Suprapubic skin (tissue), 4 donors: ENCODE data around the gene ANTXR2. TPM values are rescaled to one million over a fixed set of nuclear protein-coding genes. Genes with fewer than 3 reads are reported as not detected.

Experiments
- DNase-seq, 2 donors: peaks; one replicate each; pipeline ENCODE4 v3.0.0-alpha.2; 2019; ENCODE audit warnings: low spot score in 2 of 2
- H3K27ac ChIP-seq: fragments of 200-600 bp; sonication (generic); one replicate; pipeline ENCODE4 v1.5.1; 2019
- H3K27me3 ChIP-seq: fragments of 200-600 bp; sonication (generic); one replicate; pipeline ENCODE4 v1.5.1; 2019
- H3K36me3 ChIP-seq: fragments of 200-600 bp; sonication (generic); one replicate; pipeline ENCODE4 v1.5.1; 2019
- H3K4me1 ChIP-seq: fragments of 200-600 bp; sonication (generic); one replicate; pipeline ENCODE4 v1.5.1; 2019
- H3K4me3 ChIP-seq: fragments of 200-600 bp; sonication (generic); one replicate; pipeline ENCODE4 v1.5.1; 2019; ENCODE audit warnings: mild to moderate bottlenecking
- H3K9me3 ChIP-seq: fragments of 200-600 bp; sonication (generic); one replicate; pipeline ENCODE4 v1.5.1; 2019
- EP300 ChIP-seq: sonication (generic); formaldehyde crosslinking; IDR thresholded peaks from one replicate; pipeline ENCODE4 v1.6.1; 2017; ENCODE audit warnings: antibody characterized with exemption
- POLR2A ChIP-seq, 2 donors: fragments of 450-650 bp; IDR thresholded peaks; one replicate each; pipeline ENCODE4 v1.6.1; 2017; ENCODE audit warnings: antibody characterized with exemption in 2 of 2, mild to moderate bottlenecking in 2 of 2, moderate library complexity in 2 of 2
- POLR2AphosphoS5 ChIP-seq, 3 donors: sonication (generic); formaldehyde crosslinking; IDR thresholded peaks; one replicate each; pipeline ENCODE4 v1.6.1; 2017; ENCODE audit warnings: antibody characterized with exemption in 3 of 3
- WGBS: methylation state at CpG from one replicate; pipeline ENCODE4 v1.1.5; 2018; 5-methylcytosine and 5-hydroxymethylcytosine counted together
- total RNA-seq, 4 donors: library from RNA; depleted of rRNA; stranded (reverse); fragments of >200 nt; gene quantifications; one replicate each; pipeline ENCODE4 v1.1.0, GENCODE V29; 2016
- TF ChIP-seq, protein P1 (sequence below), 2 donors: fragments of 200-600 bp in 1 of 2; fragments of 450-650 bp in 1 of 2; sonication (generic) in 1 of 2; IDR thresholded peaks; one replicate each; pipeline ENCODE4 v1.5.1; 2016 to 2019; ENCODE audit warnings: antibody characterized with exemption in 2 of 2, mild to moderate bottlenecking in 1 of 2, moderate library complexity in 1 of 2

The ANTXR2 gene
- total RNA-seq, 4 donors from 2014 or later: 9.8 to 22.2 (median 12.8) TPM

DNA sequence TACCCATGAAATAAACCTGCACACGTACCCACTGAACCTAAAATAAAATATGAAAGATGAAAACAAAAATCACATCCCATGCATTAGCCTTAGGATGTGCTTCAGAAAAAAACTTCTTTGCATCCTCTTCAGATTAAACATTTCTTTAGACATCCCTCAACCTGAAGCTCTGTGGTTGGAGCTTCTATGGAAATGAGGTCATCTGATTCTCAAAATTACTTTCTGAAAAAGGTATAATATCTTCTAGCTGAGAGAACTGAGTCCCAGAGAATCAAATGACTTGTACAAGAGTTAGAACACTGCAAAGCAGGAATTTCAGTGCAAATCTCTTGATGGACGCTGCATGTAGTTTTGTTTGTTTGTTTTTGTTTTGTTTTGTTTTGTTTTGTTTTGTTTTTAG, 19.1 kb upstream of the ANTXR2 start:
- Histone ChIP-seq H3K27me3 (no peaks in the 10 kb centered on the region), H3K4me1 (peaks cover 5% of the 10 kb centered on the region), H3K36me3 (no peaks in the 10 kb centered on the region), H3K4me3 (no peak overlapping the region), H3K9me3 (no peaks in the 10 kb centered on the region), H3K27ac (no peak overlapping the region)
- WGBS: 87% methylated on average over 2 of the region's 2 CpGs
- DNase-seq: no peak
- TF ChIP-seq, protein P1, sequence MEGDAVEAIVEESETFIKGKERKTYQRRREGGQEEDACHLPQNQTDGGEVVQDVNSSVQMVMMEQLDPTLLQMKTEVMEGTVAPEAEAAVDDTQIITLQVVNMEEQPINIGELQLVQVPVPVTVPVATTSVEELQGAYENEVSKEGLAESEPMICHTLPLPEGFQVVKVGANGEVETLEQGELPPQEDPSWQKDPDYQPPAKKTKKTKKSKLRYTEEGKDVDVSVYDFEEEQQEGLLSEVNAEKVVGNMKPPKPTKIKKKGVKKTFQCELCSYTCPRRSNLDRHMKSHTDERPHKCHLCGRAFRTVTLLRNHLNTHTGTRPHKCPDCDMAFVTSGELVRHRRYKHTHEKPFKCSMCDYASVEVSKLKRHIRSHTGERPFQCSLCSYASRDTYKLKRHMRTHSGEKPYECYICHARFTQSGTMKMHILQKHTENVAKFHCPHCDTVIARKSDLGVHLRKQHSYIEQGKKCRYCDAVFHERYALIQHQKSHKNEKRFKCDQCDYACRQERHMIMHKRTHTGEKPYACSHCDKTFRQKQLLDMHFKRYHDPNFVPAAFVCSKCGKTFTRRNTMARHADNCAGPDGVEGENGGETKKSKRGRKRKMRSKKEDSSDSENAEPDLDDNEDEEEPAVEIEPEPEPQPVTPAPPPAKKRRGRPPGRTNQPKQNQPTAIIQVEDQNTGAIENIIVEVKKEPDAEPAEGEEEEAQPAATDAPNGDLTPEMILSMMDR (IDR thresholded peaks at IDR 0.05): no peak
- TF ChIP-seq EP300: no peak

DNA sequence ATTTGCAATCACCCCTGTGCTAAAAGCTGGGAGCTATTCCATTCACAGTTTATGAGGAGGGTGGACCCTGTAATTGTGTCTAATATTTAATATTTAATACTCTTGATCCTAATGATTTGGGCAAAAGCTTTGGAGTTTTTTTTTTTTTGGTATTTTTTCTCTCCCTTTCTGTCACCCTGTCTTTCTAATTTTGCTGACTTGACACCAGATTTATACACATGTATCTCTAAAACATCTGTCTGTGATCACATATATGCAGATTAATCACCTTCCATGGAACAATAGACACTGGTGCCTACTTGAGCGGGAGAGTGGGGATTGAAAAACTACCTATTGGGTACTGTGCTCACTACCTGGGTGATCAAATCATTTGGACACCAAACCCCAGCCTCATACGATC, 18.7 kb upstream of the ANTXR2 start:
- 88% methylated on average over 2 of the region's 2 CpGs for WGBS
- Histone ChIP-seq H3K9me3 (no peaks in the 10 kb centered on the region), H3K27ac (no peak overlapping the region), H3K27me3 (no peaks in the 10 kb centered on the region), H3K4me1 (peaks cover 2% of the 10 kb centered on the region), H3K4me3 (no peak overlapping the region), H3K36me3 (no peaks in the 10 kb centered on the region)
- TF ChIP-seq POLR2AphosphoS5 (IDR thresholded peaks at IDR 0.05): no peak
- TF ChIP-seq POLR2A (IDR thresholded peaks at IDR 0.05): no peak
- no peak for TF ChIP-seq EP300
- TF ChIP-seq, protein P1 (IDR thresholded peaks at IDR 0.05): no peak
- DNase-seq: no peak

DNA sequence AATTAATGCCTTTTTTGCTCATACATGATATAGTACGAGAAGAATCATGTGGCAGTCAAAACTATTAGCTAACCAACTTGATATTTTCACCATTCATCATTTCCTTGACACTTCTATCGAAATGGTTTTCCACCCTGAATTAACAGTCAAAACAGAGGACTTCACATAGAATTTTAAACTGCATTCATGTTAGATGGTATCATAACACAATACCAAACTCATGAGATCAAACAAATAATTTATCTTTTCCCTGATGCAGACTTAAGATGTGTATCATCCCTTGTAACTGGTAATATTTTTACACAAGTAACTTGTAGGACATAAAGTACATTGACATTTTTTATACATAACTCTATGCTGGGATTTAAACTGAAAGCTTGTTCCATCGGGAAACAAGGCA, 18.2 kb upstream of the ANTXR2 start:
- DNase-seq: no peak
- TF ChIP-seq POLR2AphosphoS5 (IDR thresholded peaks at IDR 0.05) (no peak), POLR2A (IDR thresholded peaks at IDR 0.05) (no peak), EP300 (no peak)
- TF ChIP-seq, protein P1 (IDR thresholded peaks at IDR 0.05): no peak

DNA sequence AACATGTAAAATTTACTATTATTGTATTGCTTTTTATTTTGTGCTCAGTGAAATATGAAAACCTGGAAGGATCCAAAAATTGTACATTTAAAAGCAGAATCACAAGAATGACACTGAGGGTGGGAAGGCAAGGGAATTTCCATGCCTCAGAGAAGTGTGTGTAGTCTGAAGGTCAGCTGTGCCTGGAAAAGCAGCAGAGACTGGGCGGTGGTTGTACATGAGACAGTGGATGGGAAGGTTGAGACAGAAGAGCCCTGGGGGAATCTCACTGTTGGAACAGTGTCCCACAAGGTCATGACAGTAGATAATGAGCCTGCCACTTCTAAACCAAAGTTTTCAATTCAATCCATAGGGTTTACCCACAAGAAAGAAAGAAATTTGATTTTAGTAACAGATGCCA, 17.1 kb upstream of the ANTXR2 start:
- Histone ChIP-seq H3K9me3 (no peaks in the 10 kb centered on the region), H3K27me3 (no peaks in the 10 kb centered on the region), H3K4me1 (no peaks in the 10 kb centered on the region), H3K36me3 (no peaks in the 10 kb centered on the region), H3K27ac (no peak overlapping the region), H3K4me3 (no peak overlapping the region)
- 74% methylated on average over 1 of the region's 1 CpG for WGBS
- DNase-seq: no peak
- no peak for TF ChIP-seq EP300
- no peak for TF ChIP-seq POLR2AphosphoS5 (IDR thresholded peaks at IDR 0.05)
- TF ChIP-seq, protein P1 (IDR thresholded peaks at IDR 0.05): no peak
- TF ChIP-seq POLR2A (IDR thresholded peaks at IDR 0.05): no peak

More for the DNA sequence above, 18.2 kb upstream of the ANTXR2 start:
- Histone ChIP-seq H3K4me1 (no peaks in the 10 kb centered on the region), H3K36me3 (no peaks in the 10 kb centered on the region), H3K27me3 (no peaks in the 10 kb centered on the region), H3K9me3 (no peaks in the 10 kb centered on the region), H3K27ac (no peak overlapping the region), H3K4me3 (no peak overlapping the region)
- 68% methylated on average over 3 of the region's 3 CpGs for WGBS

DNA sequence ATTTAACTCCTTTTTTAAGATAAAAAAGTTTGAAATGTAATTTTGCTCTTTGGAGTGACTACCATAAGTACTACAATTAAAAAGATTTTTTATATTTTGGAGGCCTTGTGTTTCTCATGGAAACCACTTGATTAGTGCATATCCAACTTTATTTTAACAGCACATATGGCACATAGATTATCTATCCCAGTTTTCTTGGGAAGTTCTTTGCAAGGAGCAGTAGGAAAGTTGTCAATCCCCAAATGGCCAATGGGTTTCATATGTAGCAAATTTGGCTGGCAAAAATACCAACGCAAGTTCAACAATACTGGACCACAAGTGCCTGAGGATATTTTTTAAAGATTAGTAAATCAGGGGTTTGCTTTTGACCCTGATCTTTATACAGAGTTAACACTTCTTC, 15.4 kb upstream of the ANTXR2 start:
- WGBS: 93% methylated on average over 1 of the region's 1 CpG
- H3K27ac ChIP-seq: no peak overlapping the region
- H3K4me1 ChIP-seq: no peaks in the 10 kb centered on the region
- TF ChIP-seq EP300: no peak
- TF ChIP-seq POLR2A (IDR thresholded peaks at IDR 0.05): no peak
- no peak for TF ChIP-seq POLR2AphosphoS5 (IDR thresholded peaks at IDR 0.05)
- TF ChIP-seq, protein P1 (IDR thresholded peaks at IDR 0.05): no peak
- H3K27me3 ChIP-seq: no peaks in the 10 kb centered on the region
- H3K36me3 ChIP-seq: no peaks in the 10 kb centered on the region
- DNase-seq: no peak
- no peak overlapping the region for H3K4me3 ChIP-seq
- H3K9me3 ChIP-seq: no peaks in the 10 kb centered on the region
